Thoracic aorta endothelial cell (primary cell): Measurements from ENCODE around the gene NPRL2. TPM values are rescaled to one million over a fixed set of nuclear protein-coding genes. Genes with fewer than 3 reads are reported as not detected.

Experiments
- total RNA-seq: library from RNA; depleted of rRNA; stranded (reverse); fragments of >200 nt; gene quantifications from 2 replicates; pipeline ENCODE4 v1.2.3, GENCODE V29; 2012

The NPRL2 gene
- 15.8 and 16.1 TPM in 2 replicates for total RNA-seq

DNA sequence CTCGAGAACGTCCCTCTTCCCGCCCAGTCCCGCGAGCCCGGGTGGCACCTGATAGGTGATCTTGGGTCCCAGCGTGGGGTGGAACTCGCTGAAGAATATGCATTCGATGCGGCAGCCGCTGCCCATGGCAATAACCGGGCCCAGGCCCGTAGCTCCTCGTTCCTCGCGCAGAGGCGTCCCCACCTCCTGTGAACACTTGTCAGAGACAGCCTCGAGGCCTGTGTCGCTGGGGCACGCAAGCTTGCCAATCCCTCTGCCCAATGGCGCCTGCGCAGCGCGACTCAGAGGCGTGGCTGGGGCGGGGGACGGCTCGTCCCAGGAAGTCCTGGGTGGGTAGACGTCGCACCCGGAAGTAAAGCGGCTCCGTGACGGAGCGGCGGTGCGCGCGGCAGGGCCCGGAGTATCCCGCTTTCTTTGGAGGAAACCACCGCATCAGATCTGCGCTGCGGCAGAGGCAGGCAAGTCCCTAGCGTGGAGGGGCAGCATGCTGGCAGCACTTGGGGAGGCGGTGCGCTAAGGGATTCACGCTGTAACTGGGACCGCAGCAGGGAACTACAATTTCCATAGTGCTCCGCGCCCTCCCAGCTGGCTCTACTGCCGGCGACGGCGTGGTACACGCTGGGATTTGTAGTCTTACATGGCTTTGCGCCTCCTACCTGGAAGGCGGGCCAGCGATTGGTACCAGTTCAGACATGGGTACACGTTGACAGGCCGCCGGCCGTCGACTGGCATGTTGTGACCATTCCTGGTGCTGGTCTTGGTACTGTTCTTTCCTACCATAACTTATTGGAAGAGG is at the start of gene NPRL2, which contains the start of gene CYB561D2:
NPRL2 (minus strand) TSS at position 249 of the 796 bp plus-strand sequence; CDS start at position 126, 123 bp downstream.
CYB561D2 (plus strand) TSS at position 336 of the 796 bp plus-strand sequence. CDS start 572 bp downstream, outside the sequence.

DNA sequence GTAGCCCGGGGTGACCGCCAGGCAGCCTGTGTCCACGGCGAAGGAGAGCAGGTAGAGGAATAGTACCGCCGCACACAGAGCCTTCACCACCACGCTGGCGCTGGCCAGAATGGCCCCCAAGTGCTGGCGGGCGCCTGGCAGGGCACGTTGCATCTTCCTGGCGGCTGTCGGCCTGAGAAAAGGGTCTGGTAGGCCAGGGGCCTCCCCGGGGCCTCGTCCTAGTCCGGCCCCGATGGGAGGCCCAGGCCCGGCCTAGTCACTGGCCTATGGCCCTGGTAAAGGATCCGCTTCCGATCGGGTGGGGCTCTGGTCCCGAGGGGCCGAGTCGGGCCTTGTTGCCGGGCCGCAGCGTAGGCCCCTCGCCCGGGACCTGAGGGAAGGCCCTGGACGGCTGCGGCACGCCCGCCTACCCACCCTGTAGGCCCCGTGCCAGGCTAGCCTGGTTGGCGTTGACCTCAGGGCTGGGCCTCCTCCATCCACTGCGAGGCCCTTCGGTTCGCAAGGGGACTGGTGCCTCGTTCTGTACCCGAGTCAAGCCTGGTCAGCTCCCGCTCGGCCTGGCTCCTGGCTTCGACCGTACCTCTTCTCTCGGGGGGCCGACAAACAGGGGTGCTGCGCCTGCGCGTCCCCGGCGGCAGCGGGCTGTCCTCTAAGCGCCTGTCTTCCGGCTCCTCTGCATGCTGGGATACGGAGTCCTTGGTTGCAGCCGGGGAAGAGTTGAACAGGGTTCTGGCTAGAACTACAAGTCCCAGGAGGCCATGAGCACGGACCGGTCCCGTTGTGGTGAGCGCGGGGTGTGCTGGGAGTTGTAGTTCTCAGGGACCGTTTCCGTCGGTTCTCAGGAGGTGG is 8.6 kb upstream of the NPRL2 start, which contains the start of gene TMEM115:
TMEM115 (minus strand) TSS at position 611 of the 849 bp plus-strand sequence; CDS start at position 153, 458 bp downstream.

DNA sequence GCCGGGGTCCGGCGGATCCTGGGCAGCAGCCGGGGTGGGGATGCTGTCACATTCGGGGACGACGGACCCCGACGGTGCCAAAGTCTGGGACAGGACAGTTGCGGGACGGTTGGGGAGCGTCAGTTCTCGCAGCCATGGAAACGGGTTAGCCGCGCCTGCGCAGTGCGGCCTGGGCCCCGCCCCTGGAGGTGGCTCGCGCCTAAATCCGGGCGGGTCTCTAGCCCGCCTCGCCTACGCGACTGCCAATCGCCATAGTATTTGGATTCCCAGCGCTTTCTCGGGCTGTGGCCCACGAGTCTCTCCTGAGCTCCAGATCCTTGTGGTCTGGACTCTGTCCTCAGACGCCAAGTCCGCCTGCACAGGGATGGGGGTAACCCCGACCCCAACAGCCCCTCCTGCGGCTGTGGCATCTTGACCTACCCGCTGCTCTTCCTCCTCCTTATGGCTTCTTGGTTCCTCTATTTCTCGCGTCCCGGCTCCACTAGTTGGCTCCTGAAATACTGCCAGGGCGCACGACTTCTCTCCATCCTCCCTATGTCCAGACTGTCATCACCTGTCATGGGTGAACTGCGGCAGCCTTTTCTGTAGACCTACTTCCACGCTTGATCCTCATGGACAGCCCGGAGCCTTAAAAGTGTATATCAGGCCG is 4.9 kb downstream of the NPRL2 start, which contains the start of gene ZMYND10:
ZMYND10 (minus strand) TSS at position 147 of the 649 bp plus-strand sequence. CDS start 153 bp downstream, outside the sequence.

DNA sequence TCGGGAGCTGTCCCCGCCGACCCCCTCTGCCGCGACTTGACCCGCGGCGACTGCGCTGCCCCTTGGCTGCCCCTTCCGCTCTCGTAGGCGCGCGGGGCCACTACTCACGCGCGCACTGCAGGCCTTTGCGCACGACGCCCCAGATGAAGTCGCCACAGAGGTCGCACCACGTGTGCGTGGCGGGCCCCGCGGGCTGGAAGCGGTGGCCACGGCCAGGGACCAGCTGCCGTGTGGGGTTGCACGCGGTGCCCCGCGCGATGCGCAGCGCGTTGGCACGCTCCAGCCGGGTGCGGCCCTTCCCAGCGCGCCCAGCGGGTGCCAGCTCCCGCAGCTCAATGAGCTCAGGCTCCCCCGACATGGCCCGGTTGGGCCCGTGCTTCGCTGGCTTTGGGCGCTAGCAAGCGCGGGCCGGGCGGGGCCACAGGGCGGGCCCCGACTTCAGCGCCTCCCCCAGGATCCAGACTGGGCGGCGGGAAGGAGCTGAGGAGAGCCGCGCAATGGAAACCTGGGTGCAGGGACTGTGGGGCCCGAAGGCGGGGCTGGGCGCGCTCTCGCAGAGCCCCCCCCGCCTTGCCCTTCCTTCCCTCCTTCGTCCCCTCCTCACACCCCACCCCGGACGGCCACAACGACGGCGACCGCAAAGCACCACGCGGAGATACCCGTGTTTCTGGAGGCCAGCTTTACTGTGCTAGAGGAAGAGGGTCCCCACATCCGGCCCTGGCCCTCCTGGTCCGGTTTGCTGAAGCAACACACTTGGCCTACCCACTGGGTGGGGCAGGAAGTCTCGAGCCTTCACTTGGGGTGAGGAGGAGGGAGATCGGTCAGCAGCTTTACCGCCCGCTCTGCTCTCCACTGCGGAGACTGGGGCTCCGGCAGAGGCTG is 9.9 kb downstream of the NPRL2 start, which contains the start of gene RASSF1:
RASSF1 (minus strand) TSS at position 389 of the 882 bp plus-strand sequence; CDS start at position 358, 31 bp downstream.

DNA sequence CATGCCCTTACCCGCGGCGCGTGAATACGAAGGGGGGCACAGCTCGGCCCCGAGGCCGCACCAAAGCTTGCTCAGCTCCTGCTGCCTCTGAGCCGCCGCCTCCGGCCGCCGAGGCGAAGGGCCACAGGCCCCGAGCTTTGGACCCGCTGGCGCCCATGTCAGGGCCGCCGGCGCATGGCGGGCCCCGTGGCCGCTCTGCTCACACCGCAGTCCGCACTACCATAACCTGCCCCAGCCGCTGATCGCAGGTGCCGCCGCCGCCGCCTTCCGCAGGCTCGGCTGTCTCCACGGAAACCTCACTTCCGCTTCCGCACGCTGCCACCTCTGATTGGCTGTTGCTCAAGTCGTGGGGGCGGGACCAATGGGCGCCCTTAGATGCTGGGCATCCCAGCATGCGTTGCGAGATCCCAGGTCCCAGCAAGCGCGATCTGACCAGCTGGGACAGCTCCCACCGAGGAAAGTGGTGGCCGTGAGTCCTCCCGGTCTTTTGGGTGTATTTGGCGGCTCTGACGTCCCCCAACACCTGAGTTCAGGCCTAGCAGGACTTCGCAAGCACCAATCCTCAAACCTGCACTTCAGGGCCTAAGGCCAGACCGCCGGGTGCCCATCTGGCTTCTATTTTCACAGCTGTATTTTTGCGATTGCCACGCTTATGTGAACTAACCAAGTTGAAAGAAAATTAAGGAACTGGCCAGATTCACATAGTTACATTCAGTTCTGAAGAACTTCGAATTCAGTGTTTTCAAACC is 22.5 kb downstream of the NPRL2 start, which contains the start of gene TUSC2:
TUSC2 (minus strand) TSS at position 281 of the 749 bp plus-strand sequence; CDS start at position 157, 124 bp downstream.

DNA sequence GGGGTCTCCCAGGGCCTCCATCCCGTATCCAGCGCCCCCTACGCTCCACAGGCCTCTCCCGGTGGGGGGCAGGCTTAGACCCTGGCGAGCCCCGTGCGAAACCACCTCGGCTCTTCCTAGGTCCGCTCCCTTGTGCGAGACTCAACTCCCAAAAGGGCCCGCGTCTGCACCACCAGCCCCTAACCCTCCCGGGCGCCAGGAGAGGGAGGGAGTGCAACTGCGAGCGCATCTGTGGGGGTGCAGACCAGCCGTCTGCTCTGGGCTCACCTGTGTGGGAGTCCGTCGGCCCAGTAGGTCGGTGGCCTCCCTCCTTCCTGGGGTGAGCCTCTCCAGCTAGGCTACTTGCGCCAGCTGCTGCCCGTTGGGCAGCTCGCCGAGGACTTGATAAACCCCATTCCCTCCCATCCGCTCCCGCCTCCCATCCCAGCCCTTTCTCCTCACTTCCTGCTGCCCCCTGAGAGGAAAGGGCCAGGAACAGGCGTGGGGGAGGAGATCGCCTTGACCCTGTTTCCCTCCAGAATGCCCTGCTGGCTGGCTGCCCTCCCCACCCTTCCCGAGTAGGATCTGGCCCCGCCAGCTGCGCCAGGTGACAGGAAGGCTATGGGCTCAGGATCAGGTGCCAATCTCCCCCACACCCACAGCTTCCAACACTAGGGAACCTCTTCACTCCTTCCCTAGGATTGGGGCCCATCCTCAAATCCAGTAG is 28.0 kb downstream of the NPRL2 start, which contains the start of gene HYAL2:
HYAL2 (minus strand) TSS at position 360 of the 706 bp plus-strand sequence. CDS start 2,256 bp downstream, outside the sequence.

DNA sequence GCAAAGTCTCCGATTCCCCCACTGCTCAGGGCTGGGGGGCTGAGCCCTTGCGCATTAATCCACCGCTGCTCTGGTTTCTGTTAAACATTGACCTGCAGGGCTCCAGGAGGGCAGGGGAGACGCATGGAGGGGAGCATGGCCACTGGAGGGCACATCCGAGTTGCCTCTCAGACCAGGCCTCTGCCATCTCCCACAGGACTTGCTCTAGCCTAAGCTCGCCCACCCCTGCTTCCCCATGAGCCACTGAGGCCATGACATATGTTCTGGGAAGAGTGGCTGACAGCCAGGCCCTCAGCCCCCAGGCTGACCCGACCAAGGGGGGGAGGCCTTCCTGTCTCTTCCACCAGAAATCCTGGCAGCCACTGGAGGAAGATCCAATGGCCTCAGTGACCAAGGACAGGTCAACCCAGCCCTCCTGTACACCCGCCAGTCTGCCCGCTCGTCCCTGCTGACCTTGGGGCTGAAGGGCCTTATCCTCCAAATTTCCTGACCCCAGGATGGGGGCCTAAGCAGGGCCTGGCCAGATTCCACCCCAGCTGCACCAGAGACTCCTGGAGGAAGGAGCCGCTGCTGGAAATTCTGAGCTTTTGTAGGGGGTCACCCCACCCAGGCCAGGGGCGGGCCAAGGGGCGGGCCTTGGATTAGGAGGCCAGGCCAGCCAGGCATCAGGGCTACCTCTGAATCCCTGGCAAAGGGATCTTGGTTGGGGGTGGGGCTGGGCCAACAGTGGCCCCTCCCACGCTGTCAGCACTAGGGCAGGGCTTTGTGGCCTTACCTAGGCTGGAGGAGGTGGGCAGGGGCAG is 47.4 kb downstream of the NPRL2 start, which contains the start of gene HYAL1:
HYAL1 (minus strand) TSS at position 562 of the 803 bp plus-strand sequence. CDS start 618 bp downstream, outside the sequence.

DNA sequence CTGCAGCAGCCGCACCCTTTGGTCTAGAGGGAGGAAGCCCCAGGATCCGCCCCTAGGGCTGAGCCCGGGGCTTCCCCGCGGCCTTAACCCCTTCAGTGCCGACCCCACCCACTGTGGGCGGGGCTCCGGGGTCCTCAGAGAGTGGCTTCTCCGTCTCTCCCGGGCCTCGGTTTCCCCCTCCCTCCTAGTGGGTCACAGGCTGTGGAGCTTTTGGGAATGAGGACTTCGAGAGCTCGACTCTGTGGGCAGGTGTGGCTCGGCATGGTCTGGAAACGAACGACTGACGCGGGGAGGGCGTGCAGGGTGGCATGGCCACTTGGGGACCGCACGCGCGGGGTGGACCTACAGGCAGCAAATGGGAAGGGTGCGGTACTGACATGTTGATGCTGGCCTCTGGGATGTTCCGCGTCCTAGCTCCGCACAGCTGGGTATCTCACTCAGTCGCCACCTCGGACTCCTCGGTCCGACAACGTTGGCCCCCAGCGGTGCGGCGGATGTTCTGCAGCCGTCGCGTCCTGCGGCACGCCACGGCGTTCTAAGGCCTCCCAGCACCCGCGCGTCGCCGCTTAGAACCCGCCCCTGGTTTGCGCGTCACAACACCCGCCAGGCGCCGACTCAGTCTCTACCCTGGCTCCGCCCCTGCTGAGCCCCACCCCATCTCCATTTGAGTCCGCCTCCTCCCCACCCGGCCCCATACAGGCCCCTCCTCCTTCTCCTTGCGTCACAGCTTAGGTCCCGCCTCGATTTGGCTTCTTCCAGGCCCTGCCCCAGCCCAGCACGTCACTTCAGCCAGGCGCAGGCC is 51.5 kb downstream of the NPRL2 start, which contains the start of the genes HYAL3 and NAA80:
HYAL3 (minus strand) TSS at position 570 of the 802 bp plus-strand sequence. CDS start 3,803 bp downstream, outside the sequence.
NAA80 (minus strand) TSS at position 570 of the 802 bp plus-strand sequence. CDS start 1,942 bp downstream, outside the sequence.

Other genes with a start within 250 kb of the NPRL2 start
- 75.3 and 134 TPM in 2 replicates for gene SEMA3F, start 195.5 kb downstream of the NPRL2 start, total RNA-seq
- not detected in 2 replicates for gene GNAT1, start 159.2 kb downstream of the NPRL2 start, total RNA-seq
- gene SLC38A3, start 145.5 kb downstream of the NPRL2 start, total RNA-seq, result 0.13 and 0.36 TPM in 2 replicates
- 492 and 561 TPM in 2 replicates for gene GNAI2, start 114.6 kb downstream of the NPRL2 start, total RNA-seq
- 0.40 and 0.79 TPM in 2 replicates for gene SEMA3B, start 81.6 kb downstream of the NPRL2 start, total RNA-seq
- gene LSMEM2, start 71.7 kb downstream of the NPRL2 start, total RNA-seq, result not detected in 2 replicates
- gene IFRD2, start 58.3 kb downstream of the NPRL2 start, total RNA-seq, result 114 and 131 TPM in 2 replicates
- gene HYAL3, start 51.4 kb downstream of the NPRL2 start, total RNA-seq, result 4.9 and 7.0 TPM in 2 replicates
- 7.0 and 10.0 TPM in 2 replicates for gene NAA80, start 51.4 kb downstream of the NPRL2 start, total RNA-seq
- 3.7 and 5.0 TPM in 2 replicates for gene HYAL1, start 47.2 kb downstream of the NPRL2 start, total RNA-seq
- 271 and 320 TPM in 2 replicates for gene HYAL2, start 28.0 kb downstream of the NPRL2 start, total RNA-seq
- 29.6 and 31.4 TPM in 2 replicates for gene TUSC2, start 22.6 kb downstream of the NPRL2 start, total RNA-seq
- gene RASSF1, start 9.9 kb downstream of the NPRL2 start, total RNA-seq, result 14.6 and 17.0 TPM in 2 replicates
- 0.07 and 0.13 TPM in 2 replicates for gene ZMYND10, start 5.0 kb downstream of the NPRL2 start, total RNA-seq
- 10.8 and 12.2 TPM in 2 replicates for gene CYB561D2, start 87 bp upstream of the NPRL2 start, total RNA-seq
- 42.3 and 46.7 TPM in 2 replicates for gene TMEM115, start 8.7 kb upstream of the NPRL2 start, total RNA-seq
- gene CACNA2D2, start 152.9 kb upstream of the NPRL2 start, total RNA-seq, result under 0.01 TPM in 2 replicates
- 2.1 and 3.4 TPM in 2 replicates for gene C3orf18, start 217.0 kb upstream of the NPRL2 start, total RNA-seq
- gene HEMK1, start 218.7 kb upstream of the NPRL2 start, total RNA-seq, result 10.8 and 12.0 TPM in 2 replicates